Activated CD4-positive, CD25-positive, alpha-beta regulatory T cell treated with anti-CD3 and anti-CD28 coated beads, Interleukin-2, amount 50 U/mL, for 72 hours (primary cell): ENCODE data around the gene ALOXE3.

Experiments
- DNase-seq: peaks from one replicate; pipeline ENCODE4 v3.0.0; 2021

Gene ALOXE3

GRCh38 chr17:8141741-8142140 lies 23.4 kb upstream of the ALOXE3 start:
- no peak for DNase-seq

DNA sequence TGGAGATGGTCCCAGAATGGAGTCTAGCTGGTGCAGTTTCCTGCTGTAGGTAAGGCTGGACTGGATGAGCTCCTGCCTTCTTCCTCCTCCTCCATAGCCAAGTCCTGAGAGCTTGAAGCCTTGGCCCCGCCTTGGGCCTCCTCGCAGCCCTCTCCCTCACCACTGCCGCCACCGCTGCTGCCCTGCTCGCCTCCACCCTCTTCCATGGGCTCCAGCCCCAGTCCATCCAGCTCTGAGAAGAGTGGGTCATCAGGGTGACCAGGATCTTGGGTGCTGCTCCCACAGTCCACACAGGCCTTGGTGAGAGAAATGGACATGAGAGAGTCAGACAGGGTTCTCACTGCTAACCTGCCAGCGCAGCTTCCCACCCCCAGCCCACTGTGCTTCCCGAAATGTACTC lies 22.7 kb upstream of the ALOXE3 start:
- no peak for DNase-seq

DNA sequence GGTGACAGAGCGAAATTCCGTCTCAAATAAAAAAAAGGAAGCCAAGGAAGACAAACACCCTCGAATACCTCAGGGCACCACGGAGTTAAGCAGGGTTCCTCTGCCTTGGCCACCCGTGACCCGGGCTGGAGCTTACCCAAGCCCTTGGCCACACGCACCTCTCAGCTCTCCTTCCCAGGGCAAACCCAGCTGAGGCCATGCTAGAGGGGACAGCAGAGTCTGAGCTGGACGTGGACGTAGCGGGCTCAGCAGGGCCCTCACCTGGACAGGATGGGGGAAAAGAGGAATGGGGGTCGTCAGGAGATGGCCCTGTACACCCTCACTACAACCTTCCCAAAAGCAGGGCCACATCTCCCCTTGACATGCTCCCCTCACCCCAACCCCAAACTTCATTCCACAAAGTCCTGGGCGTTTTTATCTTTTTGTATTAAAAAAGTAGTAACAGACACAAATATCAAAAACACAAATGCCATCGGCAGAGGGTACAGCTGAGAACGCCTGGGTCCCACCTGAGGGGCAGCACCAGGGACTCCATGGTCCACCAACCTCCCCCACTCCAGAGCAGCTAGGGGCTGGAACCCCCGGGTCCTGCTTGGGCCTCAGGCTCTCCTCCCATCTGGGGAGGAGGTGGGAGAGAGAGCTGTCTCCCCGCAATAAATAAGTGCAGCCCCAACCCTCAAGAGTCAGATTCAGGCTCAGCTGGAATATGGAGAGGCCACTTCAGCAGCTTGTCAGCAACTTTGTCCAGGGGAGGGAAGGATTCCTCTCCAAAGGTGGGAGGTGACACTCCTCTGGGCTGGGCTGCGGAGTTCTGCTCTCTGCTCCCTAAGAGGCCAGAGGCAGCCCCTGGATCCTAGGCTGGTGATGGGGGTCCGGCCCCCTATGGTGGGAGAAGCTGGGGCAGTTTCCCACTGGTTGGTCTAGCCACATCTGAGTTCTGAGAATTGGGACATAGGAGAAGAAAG lies 22.0 kb upstream of the ALOXE3 start:
- DNase-seq, result no peak

DNA sequence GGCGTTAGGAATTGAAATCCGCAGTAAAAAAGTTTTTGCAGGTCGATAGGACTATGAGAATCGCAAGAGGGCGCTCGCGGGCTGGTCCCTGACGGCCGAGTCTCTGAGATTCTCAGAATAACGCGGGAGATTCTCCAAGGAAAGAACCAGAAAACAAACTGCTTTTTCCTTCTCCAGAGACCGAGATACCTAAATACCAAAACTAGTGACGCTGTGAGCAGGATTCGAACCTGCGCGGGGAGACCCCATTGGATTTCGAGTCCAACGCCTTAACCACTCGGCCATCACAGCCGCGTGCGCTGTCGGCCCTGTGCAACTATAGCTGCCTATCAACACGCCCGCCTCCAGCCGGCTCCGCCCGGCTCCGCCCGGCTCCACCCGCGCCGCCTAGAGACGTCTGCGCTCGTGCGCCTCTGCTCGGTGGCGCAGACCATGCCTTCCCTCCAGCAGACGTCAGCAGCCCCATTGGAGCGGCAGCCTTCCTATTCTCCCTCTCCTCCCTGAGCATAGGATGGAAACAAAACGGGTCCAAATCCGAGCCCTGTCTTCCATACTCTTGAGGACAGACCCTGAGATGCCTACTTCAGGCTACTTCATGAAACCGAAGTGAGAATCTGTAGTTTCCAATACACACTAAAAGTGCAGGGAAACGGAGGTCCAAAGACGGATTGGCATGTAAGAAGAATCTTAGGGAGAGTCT lies 20.5 kb upstream of the ALOXE3 start:
- DNase-seq, result peak; percentile 98

DNA sequence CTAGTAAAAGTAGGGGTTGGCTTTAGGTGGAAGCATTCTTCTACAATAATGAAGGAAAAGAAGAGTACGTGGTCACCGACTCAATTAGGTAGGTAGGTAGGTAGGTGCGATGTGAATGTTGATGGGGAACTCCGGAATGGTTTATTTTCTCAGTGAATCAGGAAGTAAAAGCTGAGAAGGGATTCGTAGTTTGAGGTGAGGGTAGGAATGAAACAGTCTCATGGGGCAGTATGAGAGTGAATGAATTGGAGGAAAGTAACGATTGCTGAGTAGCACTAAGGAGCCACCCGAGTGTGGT lies 20.0 kb upstream of the ALOXE3 start:
- no peak for DNase-seq

DNA sequence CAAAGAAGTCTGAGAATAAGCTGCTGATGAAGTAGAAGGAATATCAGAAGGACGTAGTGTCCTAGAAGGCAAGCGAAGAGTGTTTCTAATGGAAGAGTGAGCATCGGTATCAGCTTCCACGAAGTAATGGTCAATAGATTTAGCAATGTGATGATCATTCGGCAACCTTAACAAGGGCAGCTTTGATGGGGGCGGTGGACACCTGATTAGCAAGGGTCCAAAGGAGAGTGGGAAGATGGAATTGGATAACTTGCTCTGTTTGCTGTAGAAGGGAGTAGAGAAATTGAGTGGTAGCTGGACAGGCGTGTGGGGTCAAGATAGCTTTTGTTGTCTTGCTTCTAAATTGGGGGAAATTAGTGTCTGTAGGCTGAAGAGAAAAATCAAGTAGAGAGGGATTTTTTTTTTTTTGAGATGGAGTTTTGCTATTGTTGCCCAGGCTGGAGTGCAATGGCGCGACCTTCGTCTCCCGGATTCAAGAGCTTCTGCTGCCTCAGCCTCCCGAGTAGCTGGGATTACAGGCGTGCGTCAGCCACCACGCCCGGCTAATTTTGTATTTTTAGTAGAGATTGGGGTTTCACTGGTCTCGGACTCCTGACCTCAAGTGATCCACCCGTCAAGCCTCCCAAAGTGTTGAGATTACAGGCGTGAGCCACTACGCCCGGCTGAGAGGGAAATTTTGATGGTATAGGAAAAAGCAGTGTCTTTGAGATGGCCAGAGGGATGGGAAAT lies 19.5 kb upstream of the ALOXE3 start:
- DNase-seq, result no peak

DNA sequence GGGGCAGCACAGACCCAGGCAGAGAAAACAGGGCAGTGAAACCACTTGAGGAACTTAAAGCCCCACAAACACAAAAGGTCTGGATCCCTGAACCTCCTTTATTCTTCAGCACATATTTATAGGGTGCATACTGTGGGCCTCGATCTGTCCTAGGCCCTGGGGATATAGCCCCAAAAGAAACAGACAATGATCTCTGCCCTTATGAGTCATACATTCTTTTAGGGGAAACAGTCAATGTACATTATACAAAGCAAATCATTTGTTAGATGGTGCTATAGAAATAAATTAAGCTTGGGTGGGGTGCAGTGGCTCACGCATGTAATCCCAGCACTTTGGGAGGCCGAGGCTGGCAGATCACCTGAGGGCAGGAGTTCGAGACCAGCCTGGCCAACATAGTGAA lies 15.6 kb upstream of the ALOXE3 start:
- no peak for DNase-seq

DNA sequence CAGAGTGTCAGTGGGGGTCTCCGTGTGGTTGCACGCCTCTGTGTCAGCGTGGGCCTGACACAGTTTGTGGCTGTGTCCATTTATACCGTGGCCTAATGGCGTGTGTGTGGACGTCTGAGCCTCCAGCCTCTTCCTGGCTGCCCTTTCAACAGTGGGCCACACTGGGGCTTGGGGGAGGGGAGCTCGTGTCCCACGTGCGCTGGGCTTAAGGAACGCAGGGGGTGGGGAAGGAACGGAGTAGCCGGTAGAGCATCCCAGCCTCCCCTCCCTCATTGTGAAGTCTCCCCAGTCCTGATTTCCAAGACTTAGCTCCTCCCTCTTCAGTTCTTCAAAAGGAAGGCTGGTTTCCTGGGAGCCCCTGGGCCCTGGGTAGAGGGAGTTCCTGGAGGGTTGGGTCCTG lies 15.1 kb upstream of the ALOXE3 start:
- no peak for DNase-seq

DNA sequence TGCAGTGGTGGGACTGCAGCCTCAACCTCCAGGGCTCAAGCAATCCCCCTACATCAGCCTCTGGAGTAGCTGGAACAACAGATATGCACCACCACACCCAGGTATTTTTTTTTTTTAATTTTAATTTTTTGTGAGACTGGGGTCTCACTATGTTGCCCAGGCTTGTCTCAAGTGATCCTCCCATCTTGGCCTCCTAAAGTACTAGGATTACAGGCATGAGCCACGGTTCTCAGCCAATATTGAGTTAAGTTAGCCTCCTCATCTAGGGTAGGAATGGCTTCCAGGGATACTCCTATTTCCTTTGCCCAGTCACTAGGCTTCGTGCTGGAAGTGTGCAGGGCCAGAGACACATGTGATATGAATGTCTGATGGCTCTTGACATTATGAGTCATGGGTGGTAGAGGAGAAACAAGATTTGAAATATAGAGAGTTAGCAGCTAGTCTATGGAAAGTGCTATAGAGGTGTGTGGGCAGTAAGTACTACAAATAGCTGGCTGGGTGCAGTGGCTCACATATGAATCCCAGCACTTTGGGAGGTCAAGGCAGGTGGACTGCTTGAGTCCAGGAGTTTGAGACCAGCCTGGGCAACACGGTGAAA lies 13.6 kb upstream of the ALOXE3 start:
- no peak for DNase-seq

GRCh38 chr17:8128125-8128784 lies 9.9 kb upstream of the ALOXE3 start:
- no peak for DNase-seq

GRCh38 chr17:8126491-8127066 lies 8.3 kb upstream of the ALOXE3 start:
- peak; percentile 66 for DNase-seq

- DNase-seq, result peak; percentile 47
These were observed 7.7 kb upstream of the ALOXE3 start for GRCh38 chr17:8125947-8126490.

GRCh38 chr17:8125154-8125946 lies 7.0 kb upstream of the ALOXE3 start:
- peak; percentile 93 for DNase-seq

- no peak for DNase-seq
These were observed 6.2 kb upstream of the ALOXE3 start for GRCh38 chr17:8124350-8125153.

DNA sequence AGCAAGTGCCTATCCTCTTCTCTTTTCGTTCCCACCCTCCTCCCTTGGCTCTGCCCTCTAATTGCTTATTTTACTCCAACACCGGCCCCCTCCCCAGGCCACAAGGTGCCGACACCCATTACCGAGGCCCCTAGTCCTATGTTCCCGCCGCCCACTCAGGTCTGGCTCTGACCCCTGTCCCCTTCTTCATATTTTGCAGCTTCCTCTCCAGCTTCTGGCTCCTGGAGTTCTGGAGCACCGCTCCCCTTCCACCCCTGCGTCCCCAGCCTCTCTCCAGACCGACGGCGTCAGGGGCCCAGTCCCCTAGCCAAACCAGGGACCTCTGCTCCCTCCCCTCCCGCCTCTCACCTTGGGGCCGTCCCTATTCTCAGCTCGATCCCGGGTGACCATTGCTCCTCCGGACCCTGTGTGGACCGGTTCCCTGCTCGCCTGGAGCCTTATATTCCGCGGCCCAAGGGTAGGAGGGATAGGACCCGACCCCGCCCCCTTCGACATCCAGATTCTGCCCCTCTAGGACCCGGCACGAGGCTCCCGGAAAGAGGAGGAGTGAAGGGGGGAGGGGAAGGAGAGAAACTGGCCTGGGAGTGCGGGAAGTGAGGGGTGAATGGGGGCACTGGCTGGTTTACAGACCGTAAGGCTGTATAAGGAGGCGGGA lies 5.5 kb upstream of the ALOXE3 start, which contains the start of gene HES7:
Gene HES7 (minus strand): TSS at position 412 of the 655 bp plus-strand sequence. CDS start 22 bp downstream, at position 390.
- peak; percentile 32 for DNase-seq

GRCh38 chr17:8122924-8123694 lies 4.8 kb upstream of the ALOXE3 start:
- no peak for DNase-seq

DNA sequence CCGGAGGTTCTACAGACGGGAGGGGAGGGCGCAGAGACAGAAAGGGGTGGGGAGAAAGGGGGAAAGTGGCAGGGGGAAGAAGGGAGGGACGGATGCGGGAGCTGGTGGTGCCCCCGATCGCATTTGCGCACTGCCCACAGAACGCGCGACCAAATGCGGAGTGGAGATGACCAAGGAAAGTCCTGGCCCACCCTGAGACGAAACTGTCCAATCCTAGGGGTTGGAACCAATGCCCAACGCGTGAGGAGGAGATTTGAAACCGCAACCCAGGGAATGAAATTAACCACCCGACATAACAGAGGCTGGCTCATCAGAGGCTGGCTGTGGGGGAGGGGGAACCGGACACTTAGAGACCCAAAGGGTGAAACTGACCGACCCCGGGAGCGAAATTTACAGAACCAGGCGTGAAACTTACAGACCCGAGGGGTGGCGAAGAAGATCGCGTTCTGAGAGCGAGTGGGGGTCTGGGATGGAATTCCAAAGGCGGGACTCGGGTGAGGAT lies 4.2 kb upstream of the ALOXE3 start:
- DNase-seq, result no peak

DNA sequence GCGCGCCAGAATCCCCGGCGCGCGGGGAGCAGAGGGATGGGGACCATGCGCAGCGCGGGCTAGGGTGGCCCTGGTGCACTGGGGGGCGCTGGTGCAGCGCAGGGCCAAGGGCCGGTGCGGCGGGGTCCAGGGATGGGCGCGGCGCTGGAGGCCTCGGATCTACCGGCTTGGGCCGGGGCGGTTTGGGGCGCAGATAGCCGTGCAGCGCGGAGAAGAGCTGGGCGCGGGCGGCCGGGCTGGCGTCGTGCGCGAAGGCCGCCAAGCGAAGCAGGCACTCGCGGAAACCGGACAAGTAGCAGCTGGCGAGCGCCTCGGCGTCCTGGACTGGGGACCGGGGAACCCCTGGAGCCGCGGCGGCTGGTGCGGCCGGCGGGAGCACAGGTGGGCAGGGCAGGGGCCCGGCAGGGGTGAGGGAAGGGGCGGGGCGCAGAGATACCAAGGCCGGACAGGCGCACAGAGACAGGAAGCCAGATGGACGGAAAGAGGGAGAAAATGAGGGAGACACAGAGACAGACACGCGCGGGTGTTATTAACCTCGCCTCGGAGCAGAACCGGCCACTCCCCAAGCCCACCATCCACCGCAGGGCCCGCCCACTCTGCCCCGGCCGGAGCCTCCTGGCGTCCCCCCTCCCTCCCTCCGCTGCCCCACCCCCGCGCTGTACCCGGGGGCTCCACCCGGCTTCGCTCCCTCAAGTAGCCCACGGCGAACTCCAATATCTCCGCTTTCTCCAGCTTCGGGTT lies 3.5 kb upstream of the ALOXE3 start:
- DNase-seq, result peak; percentile 50
